HEK293 (cell line): ENCODE results near the gene FASN.

Experiments
- CTCF ChIP-seq: fragments of 450-650 bp; formaldehyde crosslinking; IDR thresholded peaks from 2 replicates; pipeline ENCODE4 v1.5.1; 2016; ENCODE audit warnings: missing biosample characterization, missing genetic modification characterization
- PATZ1 ChIP-seq: fragments of 450-650 bp; formaldehyde crosslinking; IDR thresholded peaks from 2 replicates; pipeline ENCODE4 v1.5.1; 2016; ENCODE audit warnings: missing biosample characterization, missing genetic modification characterization
- PRDM10 ChIP-seq: fragments of 450-650 bp; formaldehyde crosslinking; IDR thresholded peaks from 2 replicates; pipeline ENCODE4 v1.5.1; 2016; ENCODE audit warnings: missing biosample characterization, missing genetic modification characterization
- ZBTB7A ChIP-seq: fragments of 450-650 bp; formaldehyde crosslinking; IDR thresholded peaks from 2 replicates; pipeline ENCODE4 v1.5.1; 2016; ENCODE audit warnings: low read depth, missing biosample characterization, missing genetic modification characterization
- ZFP3 ChIP-seq: fragments of 450-650 bp; formaldehyde crosslinking; IDR thresholded peaks from 2 replicates; pipeline ENCODE4 v1.5.1; 2016; ENCODE audit warnings: low read depth, missing biosample characterization, missing genetic modification characterization
- ZNF121 ChIP-seq: fragments of 450-650 bp; formaldehyde crosslinking; IDR thresholded peaks from 2 replicates; pipeline ENCODE4 v1.5.1; 2016; ENCODE audit warnings: missing biosample characterization, missing genetic modification characterization
- ZNF350 ChIP-seq: fragments of 450-650 bp; formaldehyde crosslinking; IDR thresholded peaks from 2 replicates; pipeline ENCODE4 v1.5.0; 2017; ENCODE audit warnings: missing biosample characterization, mild to moderate bottlenecking, missing genetic modification characterization
- ZNF561 ChIP-seq: fragments of 450-650 bp; IDR thresholded peaks from 2 replicates; pipeline ENCODE4 v1.5.1; 2018; ENCODE audit warnings: missing biosample characterization, missing genetic modification characterization, borderline replicate concordance

- TF ChIP-seq CTCF (tag by site-specific recombination) (no peak), ZNF561 (tag by site-specific recombination) (no peak), ZBTB7A (no peak), ZNF350 (tag by site-specific recombination) (no peak), PRDM10 (tag by site-specific recombination) (no peak), ZNF121 (tag by site-specific recombination) (no peak), ZFP3 (tag by site-specific recombination) (no peak), PATZ1 (tag by site-specific recombination) (no peak)
Measured at GRCh38 chr17:82047914-82048570, 50.0 kb downstream of the FASN start.
